Measurements from ENCODE around the gene UXS1. TPM values are rescaled to one million over a fixed set of nuclear protein-coding genes. Genes with fewer than 3 reads are reported as not detected.

Gene UXS1
- polyA plus RNA-seq, 1 of the 3 experiments (the other 2 are of a cell fraction): 55.9 TPM

DNA sequence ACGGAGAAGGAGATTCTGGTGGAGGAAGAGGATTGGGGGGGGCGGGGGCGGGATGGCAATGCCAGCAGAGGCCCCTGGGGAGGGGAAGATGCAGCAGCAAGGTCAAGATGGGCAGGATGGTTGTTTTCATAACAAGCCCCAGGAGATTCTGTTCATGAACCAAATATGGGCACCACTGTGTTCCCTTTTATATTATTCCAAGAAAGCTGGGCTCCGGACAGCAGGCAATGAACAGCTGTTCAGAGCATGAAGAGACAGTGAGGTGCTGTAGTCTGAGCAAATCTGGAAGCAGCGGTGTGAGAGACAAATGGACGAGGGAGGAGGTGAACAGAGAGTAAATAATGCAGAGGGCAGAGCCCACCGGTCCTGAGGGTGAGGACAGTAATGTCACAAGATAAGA, 20.0 kb downstream of the UXS1 start:
- H4K20me1 ChIP-seq (ENCODE audit: insufficient read depth): no peaks in the 10 kb centered on the region
- no peaks in the 10 kb centered on the region for H3K9me2 ChIP-seq
- no peak overlapping the region for H3K27ac ChIP-seq (ENCODE audit: low read depth in 2 of 2, low read length in 1 of 2)
- H3K27me3 ChIP-seq (ENCODE audit: insufficient read depth): no peaks in the 10 kb centered on the region
- no peaks in the 10 kb centered on the region; a peak in 1 of 4 replicates for H3K4me1 ChIP-seq (ENCODE audit: control insufficient read depth in 1 of 2, insufficient read depth in 2 of 2, low read depth in 1 of 2, low read length in 1 of 2)
- H3K9me3 ChIP-seq: no peaks in the 10 kb centered on the region
- H3F3A ChIP-seq (replicated peaks; ENCODE audit: insufficient read depth): no peaks in the 10 kb centered on the region
- ChIA-PET CTCF (interaction anchor here (1.4 kb wide), 1 partner anchor 408 kb away, joined by 3 read pairs; no protein-coding TSS in a partner anchor), POLR2A (no interaction called here)
- no peaks in the 10 kb centered on the region for H3K36me3 ChIP-seq (replicated peaks in 1 of 2; ENCODE audit: control insufficient read depth in 1 of 2, insufficient read depth in 2 of 2, low read length in 1 of 2)
- TF ChIP-seq, protein P1, sequence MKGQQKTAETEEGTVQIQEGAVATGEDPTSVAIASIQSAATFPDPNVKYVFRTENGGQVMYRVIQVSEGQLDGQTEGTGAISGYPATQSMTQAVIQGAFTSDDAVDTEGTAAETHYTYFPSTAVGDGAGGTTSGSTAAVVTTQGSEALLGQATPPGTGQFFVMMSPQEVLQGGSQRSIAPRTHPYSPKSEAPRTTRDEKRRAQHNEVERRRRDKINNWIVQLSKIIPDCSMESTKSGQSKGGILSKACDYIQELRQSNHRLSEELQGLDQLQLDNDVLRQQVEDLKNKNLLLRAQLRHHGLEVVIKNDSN (IDR thresholded peaks at IDR 0.05; ENCODE audit: borderline replicate concordance, low read depth): no peak
- TF ChIP-seq EZH2phosphoT487 (IDR thresholded peaks at IDR 0.05; ENCODE audit: borderline replicate concordance, low read depth): no peak
- H2AFZ ChIP-seq (ENCODE audit: low read depth): no peak overlapping the region
- no peak overlapping the region for H3K4me3 ChIP-seq (ENCODE audit: low read depth in 2 of 2, low read length in 1 of 2)
- 96% methylated on average over 7 of the region's 7 CpGs for WGBS (ENCODE audit: low lambda C conversion rate)
- H3K4me2 ChIP-seq: no peak overlapping the region
- H3K79me2 ChIP-seq (ENCODE audit: insufficient read depth): no peaks in the 10 kb centered on the region
- DNase-seq: no peak
- H3K9ac ChIP-seq: no peak overlapping the region

DNA sequence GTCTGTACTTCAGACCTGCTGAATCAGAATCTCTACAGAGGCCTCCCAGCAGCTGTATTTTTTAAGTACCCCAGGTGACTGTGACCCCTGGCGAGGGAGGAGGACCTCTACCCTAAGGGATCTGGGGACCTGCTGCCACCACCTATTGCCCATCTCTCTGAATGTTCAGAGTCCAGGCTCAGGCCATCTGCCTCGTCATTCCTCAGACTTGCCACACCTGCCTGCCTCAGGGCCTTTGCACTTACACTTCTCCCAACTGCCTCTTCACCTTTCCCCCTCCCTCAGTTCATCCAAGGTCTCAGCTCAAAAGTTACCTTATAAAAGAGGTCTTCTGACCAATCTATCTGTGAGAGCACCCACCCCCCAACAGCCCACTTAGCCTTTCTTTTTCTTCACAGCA, 21.5 kb downstream of the UXS1 start:
- Histone ChIP-seq H3K9ac (no peak overlapping the region), H3K79me2 (ENCODE audit: insufficient read depth) (0 out of 2 replicates have a peak, but pooled peaks cover 4% of the 10 kb centered on the region), H3K9me2 (no peaks in the 10 kb centered on the region), H3K4me1 (ENCODE audit: control insufficient read depth in 1 of 2, insufficient read depth in 2 of 2, low read depth in 1 of 2, low read length in 1 of 2) (no peaks in the 10 kb centered on the region; a peak in 1 of 4 replicates), H3K27ac (ENCODE audit: low read depth in 2 of 2, low read length in 1 of 2) (no peak overlapping the region), H2AFZ (ENCODE audit: low read depth) (no peak overlapping the region), H3K9me3 (no peaks in the 10 kb centered on the region), H4K20me1 (ENCODE audit: insufficient read depth) (no peaks in the 10 kb centered on the region), H3K27me3 (ENCODE audit: insufficient read depth) (no peaks in the 10 kb centered on the region), H3K36me3 (replicated peaks in 1 of 2; ENCODE audit: control insufficient read depth in 1 of 2, insufficient read depth in 2 of 2, low read length in 1 of 2) (no peaks in the 10 kb centered on the region), H3K4me3 (ENCODE audit: low read depth in 2 of 2, low read length in 1 of 2) (no peak overlapping the region), H3K4me2 (no peak overlapping the region), H3F3A (replicated peaks; ENCODE audit: insufficient read depth) (no peaks in the 10 kb centered on the region)
- CTCF ChIA-PET: no interaction called here
- POLR2A ChIA-PET: no interaction called here
- no peak for DNase-seq
- WGBS (ENCODE audit: low lambda C conversion rate): 75% methylated on average over 1 of the region's 2 CpGs
- TF ChIP-seq GABPA (IDR thresholded peaks at IDR 0.05; ENCODE audit: low read depth) (no peak), NFIC (IDR thresholded peaks at IDR 0.05; ENCODE audit: borderline replicate concordance) (no peak), RFX5 (IDR thresholded peaks at IDR 0.05; ENCODE audit: low read length) (no peak), YY1 (IDR thresholded peaks at IDR 0.05; ENCODE audit: low read depth) (no peak), TCF12 (IDR thresholded peaks at IDR 0.05) (no peak)
- TF ChIP-seq, protein P2, sequence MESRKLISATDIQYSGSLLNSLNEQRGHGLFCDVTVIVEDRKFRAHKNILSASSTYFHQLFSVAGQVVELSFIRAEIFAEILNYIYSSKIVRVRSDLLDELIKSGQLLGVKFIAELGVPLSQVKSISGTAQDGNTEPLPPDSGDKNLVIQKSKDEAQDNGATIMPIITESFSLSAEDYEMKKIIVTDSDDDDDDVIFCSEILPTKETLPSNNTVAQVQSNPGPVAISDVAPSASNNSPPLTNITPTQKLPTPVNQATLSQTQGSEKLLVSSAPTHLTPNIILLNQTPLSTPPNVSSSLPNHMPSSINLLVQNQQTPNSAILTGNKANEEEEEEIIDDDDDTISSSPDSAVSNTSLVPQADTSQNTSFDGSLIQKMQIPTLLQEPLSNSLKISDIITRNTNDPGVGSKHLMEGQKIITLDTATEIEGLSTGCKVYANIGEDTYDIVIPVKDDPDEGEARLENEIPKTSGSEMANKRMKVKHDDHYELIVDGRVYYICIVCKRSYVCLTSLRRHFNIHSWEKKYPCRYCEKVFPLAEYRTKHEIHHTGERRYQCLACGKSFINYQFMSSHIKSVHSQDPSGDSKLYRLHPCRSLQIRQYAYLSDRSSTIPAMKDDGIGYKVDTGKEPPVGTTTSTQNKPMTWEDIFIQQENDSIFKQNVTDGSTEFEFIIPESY (IDR thresholded peaks at IDR 0.05; ENCODE audit: borderline replicate concordance, low read depth): no peak

DNA sequence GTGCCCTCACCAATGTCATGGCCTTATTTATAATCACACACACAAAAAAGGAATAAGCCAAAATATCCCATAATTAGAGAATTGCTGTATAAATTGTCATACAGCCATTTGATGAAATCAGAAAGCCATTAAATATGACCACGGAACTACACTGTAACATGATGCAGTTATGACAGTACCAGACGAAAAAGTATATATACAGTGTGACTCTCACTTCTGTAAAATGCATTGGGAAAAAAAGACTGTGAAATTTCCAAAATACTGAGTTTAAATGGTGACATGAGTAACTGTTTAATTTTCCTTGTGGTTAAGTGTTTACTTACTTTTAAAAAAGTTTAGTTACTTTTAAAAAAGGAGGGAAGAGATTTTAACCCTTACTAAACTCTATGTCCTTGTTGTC, 25.4 kb downstream of the UXS1 start:
- POLR2A ChIA-PET: no interaction called here
- Histone ChIP-seq H3K79me2 (ENCODE audit: insufficient read depth) (peaks cover 11% of the 10 kb centered on the region; the same call in 1 of the 2 replicates), H3K36me3 (replicated peaks in 1 of 2; ENCODE audit: control insufficient read depth in 1 of 2, insufficient read depth in 2 of 2, low read length in 1 of 2) (no peaks in the 10 kb centered on the region), H3K27ac (ENCODE audit: low read depth in 2 of 2, low read length in 1 of 2) (no peak overlapping the region), H4K20me1 (ENCODE audit: insufficient read depth) (no peaks in the 10 kb centered on the region), H2AFZ (ENCODE audit: low read depth) (no peak overlapping the region), H3K9ac (no peak overlapping the region), H3K9me2 (no peaks in the 10 kb centered on the region), H3K27me3 (ENCODE audit: insufficient read depth) (no peaks in the 10 kb centered on the region), H3K9me3 (no peaks in the 10 kb centered on the region), H3K4me3 (ENCODE audit: low read depth in 2 of 2, low read length in 1 of 2) (no peak overlapping the region), H3K4me2 (no peak overlapping the region), H3K4me1 (ENCODE audit: control insufficient read depth in 1 of 2, insufficient read depth in 2 of 2, low read depth in 1 of 2, low read length in 1 of 2) (no peaks in the 10 kb centered on the region; a peak in 1 of 4 replicates), H3F3A (replicated peaks; ENCODE audit: insufficient read depth) (no peaks in the 10 kb centered on the region)
- CTCF ChIA-PET: interaction anchor here (1.4 kb wide), 1 partner anchor 13 kb away, joined by 5 read pairs; no protein-coding TSS in a partner anchor
- no peak for TF ChIP-seq EP300 (IDR thresholded peaks at IDR 0.05; ENCODE audit: borderline replicate concordance in 1 of 2, low read depth in 1 of 2, low read length in 1 of 2)
- no peak for DNase-seq
- 95% methylated on average over 2 of the region's 2 CpGs for WGBS (ENCODE audit: low lambda C conversion rate)
